Chondrocyte (in vitro differentiated cells): ENCODE data around the gene AK9. TPM values are rescaled to one million over a fixed set of nuclear protein-coding genes. Genes with fewer than 3 reads are reported as not detected.

Experiments
- DNase-seq: peaks from one replicate; pipeline ENCODE4 v3.0.0; 2021; ENCODE audit warnings: mixed read lengths, low spot score
- H3K27ac Mint-ChIP-seq: one replicate; pipeline ENCODE4 v1.8.0; 2021; ENCODE audit warnings: mild to moderate bottlenecking, moderate library complexity, mixed read lengths; ENCODE audit not compliant: unreplicated experiment
- H3K27me3 Mint-ChIP-seq: 2 replicates; pipeline ENCODE4 v1.8.0; 2021; ENCODE audit warnings: low read depth, mixed read lengths
- H3K36me3 Mint-ChIP-seq: 2 replicates; pipeline ENCODE4 v1.8.0; 2021; ENCODE audit warnings: low read depth, mixed read lengths
- H3K4me1 Mint-ChIP-seq: 2 replicates; pipeline ENCODE4 v1.8.0; 2021; ENCODE audit warnings: low read depth, mild to moderate bottlenecking, mixed read lengths
- H3K4me3 Mint-ChIP-seq: one replicate; pipeline ENCODE4 v1.8.0; 2021; ENCODE audit warnings: mild to moderate bottlenecking, moderate library complexity, mixed read lengths; ENCODE audit not compliant: unreplicated experiment
- H3K9me3 Mint-ChIP-seq: 2 replicates; pipeline ENCODE4 v1.8.0; 2021; ENCODE audit warnings: low read depth, mixed read lengths
- total RNA-seq: library from RNA; stranded (reverse); gene quantifications from 3 replicates; pipeline ENCODE4 v1.2.1, GENCODE V29; 2021
- TF ChIP-seq, protein P1 (sequence below): fragments of 200-600 bp; sonication (generic); IDR thresholded peaks from 2 replicates; pipeline ENCODE4 v1.5.0; 2021; ENCODE audit warnings: antibody characterized with exemption, mild to moderate bottlenecking, moderate library complexity

AK9 gene
- total RNA-seq, 1 donor from 2014 or later: 4.4 TPM

DNA sequence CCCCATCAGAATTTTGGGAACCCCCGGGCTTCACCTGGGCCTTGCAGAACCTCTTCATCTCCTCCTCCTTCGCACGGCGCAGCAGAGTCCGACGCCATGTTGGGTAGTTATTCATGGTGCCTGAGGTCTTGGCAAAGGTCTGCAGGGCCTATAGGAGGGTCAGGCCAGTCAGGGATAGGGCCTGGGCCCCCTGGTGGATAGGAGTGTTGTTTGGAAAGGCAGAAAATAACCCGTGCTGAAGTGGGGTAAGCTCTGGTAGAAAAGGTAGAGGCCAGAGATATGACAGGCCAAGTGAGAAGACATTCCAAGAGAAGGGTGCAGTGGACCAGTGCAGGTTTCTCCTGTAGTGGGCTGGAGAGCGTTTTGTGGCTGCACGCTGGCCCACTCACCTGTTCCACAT is 245.6 kb downstream of the AK9 start:
- Mint-ChIP-seq H3K9me3 (no peaks in the 10 kb centered on the region), H3K4me1 (peaks cover 16% of the 10 kb centered on the region), H3K4me3 (no peak overlapping the region), H3K36me3 (peaks cover 21% of the 10 kb centered on the region), H3K27ac (no peak overlapping the region), H3K27me3 (no peaks in the 10 kb centered on the region)
- TF ChIP-seq, protein P1, sequence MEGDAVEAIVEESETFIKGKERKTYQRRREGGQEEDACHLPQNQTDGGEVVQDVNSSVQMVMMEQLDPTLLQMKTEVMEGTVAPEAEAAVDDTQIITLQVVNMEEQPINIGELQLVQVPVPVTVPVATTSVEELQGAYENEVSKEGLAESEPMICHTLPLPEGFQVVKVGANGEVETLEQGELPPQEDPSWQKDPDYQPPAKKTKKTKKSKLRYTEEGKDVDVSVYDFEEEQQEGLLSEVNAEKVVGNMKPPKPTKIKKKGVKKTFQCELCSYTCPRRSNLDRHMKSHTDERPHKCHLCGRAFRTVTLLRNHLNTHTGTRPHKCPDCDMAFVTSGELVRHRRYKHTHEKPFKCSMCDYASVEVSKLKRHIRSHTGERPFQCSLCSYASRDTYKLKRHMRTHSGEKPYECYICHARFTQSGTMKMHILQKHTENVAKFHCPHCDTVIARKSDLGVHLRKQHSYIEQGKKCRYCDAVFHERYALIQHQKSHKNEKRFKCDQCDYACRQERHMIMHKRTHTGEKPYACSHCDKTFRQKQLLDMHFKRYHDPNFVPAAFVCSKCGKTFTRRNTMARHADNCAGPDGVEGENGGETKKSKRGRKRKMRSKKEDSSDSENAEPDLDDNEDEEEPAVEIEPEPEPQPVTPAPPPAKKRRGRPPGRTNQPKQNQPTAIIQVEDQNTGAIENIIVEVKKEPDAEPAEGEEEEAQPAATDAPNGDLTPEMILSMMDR: peak; percentile 16
- DNase-seq: no peak

DNA sequence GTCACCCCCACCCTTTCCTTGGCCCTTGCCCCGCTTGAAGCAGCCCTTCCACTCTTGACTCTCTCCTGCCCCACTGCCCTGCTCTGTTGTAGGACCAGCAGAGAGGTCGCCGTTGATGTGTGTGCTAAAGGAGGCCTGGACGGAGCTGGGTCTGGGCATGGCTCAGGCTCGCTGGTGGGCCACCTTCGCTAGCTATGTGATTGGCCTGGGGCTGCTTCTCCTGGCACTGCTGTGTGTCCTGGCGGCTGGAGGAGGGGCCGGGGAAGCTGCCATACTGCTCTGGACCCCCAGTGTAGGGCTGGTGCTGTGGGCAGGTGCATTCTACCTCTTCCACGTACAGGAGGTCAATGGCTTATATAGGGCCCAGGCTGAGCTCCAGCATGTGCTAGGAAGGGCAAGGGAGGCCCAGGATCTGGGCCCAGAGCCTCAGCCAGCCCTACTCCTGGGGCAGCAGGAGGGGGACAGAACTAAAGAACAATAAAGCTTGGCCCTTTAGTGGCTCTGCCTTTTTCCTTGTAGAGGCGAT is 247.5 kb downstream of the AK9 start:
- Mint-ChIP-seq H3K9me3 (no peaks in the 10 kb centered on the region), H3K27me3 (no peaks in the 10 kb centered on the region), H3K27ac (peak overlapping the region; percentile 32), H3K4me3 (no peak overlapping the region), H3K36me3 (peaks cover 18% of the 10 kb centered on the region), H3K4me1 (peaks cover 22% of the 10 kb centered on the region)
- TF ChIP-seq, protein P1: no peak
- no peak for DNase-seq

Other genes starting within 250 kb of the AK9 start
- 49.5 to 102 TPM (median 96.9 TPM) in 3 replicates for gene MICAL1, start 235.4 kb downstream of the AK9 start, total RNA-seq
- gene ZBTB24, start 208.0 kb downstream of the AK9 start, total RNA-seq: 6.6 to 8.1 TPM (median 7.1 TPM) in 3 replicates
- gene FIG4, start 94 bp upstream of the AK9 start, total RNA-seq: 10.4 to 14.1 TPM (median 13.0 TPM) in 3 replicates